Left hindlimb (tissue), 1 donor: ENCODE measurements around the gene GADD45GIP1.
A peak's percentile ranks its signal among the peaks of the same experiment; 100 is the strongest.
"Not testable (repeated sequence)": the region's sequence is repeated elsewhere in the genome, so short reads cannot be mapped to it uniquely, and the experiment has no call there.

Experiments used
- DNase-seq: peaks from one replicate; pipeline ENCODE4 v3.0.0-alpha.2; 2018

The GADD45GIP1 gene

GRCh38 chr19:12938779-12939601 lies 18.0 kb downstream of the GADD45GIP1 start:
- no peak for DNase-seq

- peak; percentile 99 for DNase-seq
Observed at GRCh38 chr19:12937927-12938778, 18.9 kb downstream of the GADD45GIP1 start, which contains the start of gene CALR. Gene CALR, plus strand, starts transcription at chr19:12938609. Its CDS starts 71 bp downstream, at chr19:12938680.

GRCh38 chr19:12937093-12937926 lies 19.7 kb downstream of the GADD45GIP1 start:
- no peak for DNase-seq

GRCh38 chr19:12936582-12936981 lies 20.4 kb downstream of the GADD45GIP1 start:
- no peak for DNase-seq

- DNase-seq = no peak
Observed at GRCh38 chr19:12935071-12935470, 22.0 kb downstream of the GADD45GIP1 start.

- DNase-seq = peak; percentile 95
Observed at GRCh38 chr19:12933287-12934072, 23.5 kb downstream of the GADD45GIP1 start, which contains the start of gene FARSA. Gene FARSA, minus strand, starts transcription at chr19:12933711. Its CDS starts 15 bp downstream, at chr19:12933696.

GRCh38 chr19:12932392-12933286 lies 24.4 kb downstream of the GADD45GIP1 start:
- no peak for DNase-seq

- DNase-seq = no peak
Observed at GRCh38 chr19:12930002-12930645, 26.9 kb downstream of the GADD45GIP1 start.

- DNase-seq = peak; percentile 22
Observed at GRCh38 chr19:12924621-12925310, 32.3 kb downstream of the GADD45GIP1 start.

GRCh38 chr19:12922959-12923358 lies 34.1 kb downstream of the GADD45GIP1 start:
- no peak for DNase-seq

GRCh38 chr19:12921047-12921446 lies 36.0 kb downstream of the GADD45GIP1 start:
- peak; percentile 8 for DNase-seq

GRCh38 chr19:12918253-12918652 lies 38.8 kb downstream of the GADD45GIP1 start:
- DNase-seq = peak; percentile 33

GRCh38 chr19:12915860-12916259 lies 41.2 kb downstream of the GADD45GIP1 start:
- not testable (repeated sequence) for DNase-seq

- DNase-seq = peak; percentile 65
Observed at GRCh38 chr19:12913851-12914690, 43.0 kb downstream of the GADD45GIP1 start.

GRCh38 chr19:12913011-12913561 lies 43.9 kb downstream of the GADD45GIP1 start:
- DNase-seq = peak; percentile 88

- no peak for DNase-seq
Observed at GRCh38 chr19:12912571-12912970, 44.5 kb downstream of the GADD45GIP1 start.

GRCh38 chr19:12907166-12907565 lies 49.9 kb downstream of the GADD45GIP1 start:
- peak; percentile 21 for DNase-seq
